HG02610 (cell line): ENCODE measurements around the gene GPR176.

Experiments used
- ATAC-seq: cut with Tn5 transposase; IDR thresholded peaks from one replicate; pipeline ENCODE4 v1.9.1; 2021; ENCODE audit warnings: mild to moderate bottlenecking, moderate library complexity; ENCODE audit not compliant: unreplicated experiment

Gene GPR176

DNA sequence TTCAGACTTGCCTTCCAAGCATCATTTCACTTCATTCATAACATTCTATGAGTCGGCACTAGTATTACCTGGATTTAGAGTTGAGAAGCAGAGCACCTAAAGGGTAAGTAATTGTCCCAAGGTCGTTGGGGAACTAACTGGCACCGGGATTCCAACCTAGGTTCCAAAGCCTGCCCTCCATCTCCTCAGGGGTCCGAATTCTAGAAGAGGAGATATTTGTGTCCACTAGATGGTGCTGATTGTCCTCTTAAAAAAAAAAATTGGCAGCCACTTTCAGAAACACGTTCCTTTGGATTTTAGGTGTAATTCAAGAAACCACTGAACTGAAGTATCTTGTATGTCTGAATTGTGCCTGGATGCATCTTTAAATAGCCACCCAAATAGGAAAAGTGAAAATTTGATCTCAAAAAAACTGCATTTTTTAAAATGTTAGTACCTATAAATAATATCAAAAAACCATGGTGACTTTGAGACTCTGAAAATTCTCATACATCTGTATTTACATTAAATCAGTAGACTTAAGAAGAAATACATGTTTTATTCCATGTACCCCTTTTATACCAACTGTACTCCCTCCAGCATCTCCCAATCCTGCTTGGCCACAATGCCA is 133.5 kb downstream of the GPR176 start:
- ATAC-seq = no peak

DNA sequence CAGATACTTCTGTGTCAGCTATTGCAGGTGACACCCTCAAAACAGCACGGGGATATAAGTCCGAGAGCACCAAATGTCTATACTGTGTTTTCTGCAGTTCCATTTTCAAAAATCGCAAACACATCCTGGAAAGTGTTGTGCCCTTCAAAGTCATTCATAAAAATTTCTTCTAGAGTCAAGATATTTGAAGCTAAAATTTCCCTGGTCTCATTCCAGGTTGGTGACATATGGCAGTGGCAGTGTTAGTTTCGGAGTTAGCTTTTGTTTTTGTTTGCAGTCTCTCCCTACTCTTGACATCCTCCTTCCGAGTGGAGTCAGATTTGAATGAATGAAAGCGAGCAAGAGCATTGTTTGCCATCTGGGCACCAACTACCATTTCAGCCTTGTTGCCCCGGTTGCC is 134.2 kb downstream of the GPR176 start:
- no peak for ATAC-seq

DNA sequence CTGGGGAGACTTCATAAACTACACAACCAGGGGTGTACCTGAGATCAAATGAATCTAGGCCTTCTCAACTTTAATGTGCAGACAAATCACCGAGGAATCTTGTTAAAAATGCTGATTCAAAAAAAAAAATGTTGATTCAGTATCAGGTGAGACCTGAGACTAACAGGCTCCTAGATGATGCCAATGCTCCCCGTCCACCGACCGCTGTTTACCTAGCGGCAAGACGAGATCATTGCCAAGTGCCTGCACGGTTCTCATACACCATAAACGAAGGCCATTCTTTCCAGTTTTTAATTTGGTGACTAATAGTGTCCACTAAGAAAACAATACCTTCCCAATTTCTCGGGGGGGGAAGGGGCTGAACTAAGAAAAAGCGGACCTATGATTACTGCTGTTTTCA is 134.9 kb downstream of the GPR176 start:
- ATAC-seq = no peak

DNA sequence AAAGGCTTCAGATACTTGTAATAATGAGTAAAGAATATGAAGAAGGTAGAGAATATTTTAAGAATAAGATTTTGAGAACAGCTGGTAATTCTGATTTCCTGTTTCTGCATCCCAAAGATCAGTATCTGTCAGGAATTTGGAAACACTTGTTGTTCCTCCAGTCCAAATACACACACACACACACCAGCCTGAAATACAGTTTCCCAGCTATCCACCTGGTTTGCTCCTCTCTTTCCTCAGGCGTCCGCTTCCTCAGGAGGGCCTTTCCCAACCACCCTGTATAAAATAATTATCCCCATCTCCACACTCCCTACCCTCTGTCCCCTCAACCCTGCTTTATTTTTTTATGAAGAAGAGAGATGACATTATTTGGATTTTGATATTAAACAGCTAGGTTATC is 135.4 kb downstream of the GPR176 start:
- no peak for ATAC-seq

DNA sequence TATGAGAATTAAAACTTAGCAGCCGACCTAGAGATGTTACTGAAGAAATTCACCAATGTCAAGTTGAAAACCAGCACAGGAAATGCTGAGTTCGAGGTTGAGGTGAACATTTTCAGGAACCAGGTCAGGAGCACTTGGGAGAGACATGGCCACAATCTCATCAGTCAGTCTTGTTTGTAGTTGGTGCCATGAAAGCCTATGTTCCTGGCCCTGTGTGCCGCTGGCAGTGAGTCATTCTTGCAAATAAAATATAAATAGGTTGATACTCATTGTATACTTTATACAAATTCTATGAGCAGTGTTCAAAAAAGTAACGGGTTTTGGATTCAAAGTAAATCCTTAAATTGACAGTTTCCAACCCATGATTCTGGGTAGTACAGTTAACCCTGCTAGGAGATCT is 135.9 kb downstream of the GPR176 start:
- no peak for ATAC-seq

DNA sequence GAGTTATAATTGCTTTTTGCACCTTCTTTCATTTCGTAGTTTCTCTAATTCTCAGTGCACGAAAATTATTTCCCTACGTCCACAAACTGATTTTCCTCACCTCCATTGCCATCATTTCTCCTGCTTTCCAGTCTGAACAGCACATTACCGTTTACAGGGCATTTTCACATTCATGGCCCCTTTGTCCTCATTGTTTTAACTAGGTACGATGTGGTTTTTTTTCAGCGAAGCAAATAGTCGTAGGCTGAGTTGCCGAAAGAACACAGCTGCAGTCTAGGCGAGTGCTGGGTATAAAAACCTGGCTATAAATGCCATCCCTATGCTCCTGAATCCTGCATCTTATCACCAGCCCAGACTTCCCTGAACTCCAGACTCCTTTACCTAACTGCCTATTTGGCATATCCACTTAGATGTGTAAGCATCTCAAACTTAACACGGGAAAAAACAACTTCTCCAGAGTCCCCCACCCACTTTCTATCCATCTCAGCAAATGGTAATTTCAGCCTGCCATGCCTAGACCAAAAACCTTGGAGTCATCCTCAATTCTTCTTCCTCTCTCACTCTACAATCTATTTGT is 136.7 kb downstream of the GPR176 start:
- ATAC-seq = no peak

DNA sequence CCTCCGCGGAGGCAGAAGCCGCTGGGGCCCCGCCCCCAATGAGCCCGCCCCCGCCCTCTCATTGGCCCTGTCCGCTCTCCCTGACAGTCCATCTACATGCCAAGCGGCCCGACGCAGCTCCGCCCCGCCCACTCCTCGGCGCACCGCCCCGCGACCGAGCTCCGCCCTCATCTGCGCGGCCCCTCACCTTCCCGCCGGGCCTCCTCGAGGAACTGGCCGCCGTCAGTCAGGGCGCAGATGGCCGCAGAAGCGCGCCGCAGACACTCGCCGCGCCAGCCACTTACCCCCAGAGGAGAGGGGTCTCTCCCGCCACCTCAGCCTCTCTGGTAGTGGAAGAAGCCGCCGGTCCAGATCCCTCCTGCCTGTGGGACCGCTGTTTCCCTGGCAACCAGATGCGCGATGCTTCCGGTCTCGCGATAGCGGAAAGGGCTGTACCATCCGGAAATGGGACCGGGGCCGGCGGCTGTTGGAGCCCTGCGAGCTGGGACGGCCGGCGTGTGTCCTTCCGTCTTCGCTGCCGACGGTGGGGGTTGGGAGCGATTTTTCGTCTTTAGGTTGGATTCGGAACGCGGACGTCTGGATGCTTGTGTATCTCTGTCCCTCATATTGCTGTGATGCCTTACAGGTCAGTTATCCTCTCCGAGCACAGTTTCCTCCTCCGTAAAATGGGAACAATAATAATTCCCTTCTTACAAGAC is 137.5 kb downstream of the GPR176 start, which contains the start of gene FSIP1:
Gene FSIP1 (minus strand): TSS at position 401 of the 698 bp plus-strand sequence. CDS start 6,317 bp downstream, outside the sequence.
- ATAC-seq = peak; percentile 98

DNA sequence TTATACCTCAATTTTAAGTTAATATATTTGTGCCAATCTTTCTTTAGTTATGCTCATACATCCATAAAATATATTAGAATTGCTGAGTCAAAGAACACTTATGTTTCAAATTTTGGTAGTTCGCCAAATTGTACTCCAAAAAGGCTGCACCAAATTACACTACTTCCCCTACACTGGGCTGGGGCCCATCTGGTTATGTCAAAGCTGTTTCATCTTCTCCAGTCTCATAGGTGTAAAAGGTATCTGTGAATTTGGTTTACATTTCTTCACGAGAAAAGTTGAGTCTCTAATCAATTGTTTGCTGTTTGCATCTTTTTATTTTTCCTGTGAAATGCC is 138.1 kb downstream of the GPR176 start:
- no peak for ATAC-seq

DNA sequence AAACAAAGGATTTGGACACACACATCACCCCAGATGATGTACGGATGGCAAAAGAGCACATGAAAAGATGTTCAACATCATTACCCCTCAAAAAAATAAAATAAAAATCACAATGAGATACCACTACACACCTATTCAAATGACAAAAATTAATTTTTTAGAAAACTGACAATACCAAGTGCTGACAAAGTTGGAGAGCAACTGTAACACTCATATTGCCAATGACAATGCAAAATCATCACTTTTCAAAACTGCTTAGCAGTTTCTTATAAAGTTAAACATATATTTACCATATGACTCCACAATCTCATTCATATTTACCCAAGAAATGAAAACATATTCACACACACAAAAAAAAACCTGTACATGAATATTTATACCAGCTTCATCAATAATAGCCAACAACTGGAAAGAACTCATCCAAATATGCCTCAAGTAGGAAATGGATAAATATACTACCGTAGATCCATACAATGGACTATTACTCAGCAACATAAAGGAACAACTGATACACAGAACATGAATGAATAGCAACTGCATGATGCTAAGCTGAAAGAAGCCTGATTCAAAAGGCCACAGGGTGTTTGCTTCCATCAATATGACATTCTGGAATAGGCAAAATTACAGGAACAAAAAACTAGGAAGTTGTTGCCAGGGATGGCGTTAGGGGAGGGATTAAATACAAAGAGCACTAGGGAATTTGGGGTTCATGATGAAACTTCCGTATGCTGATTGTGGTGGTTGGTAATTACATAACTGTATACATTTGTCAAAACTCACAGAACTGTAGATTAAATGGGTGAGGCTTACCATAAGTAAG is 138.7 kb downstream of the GPR176 start:
- ATAC-seq = no peak

DNA sequence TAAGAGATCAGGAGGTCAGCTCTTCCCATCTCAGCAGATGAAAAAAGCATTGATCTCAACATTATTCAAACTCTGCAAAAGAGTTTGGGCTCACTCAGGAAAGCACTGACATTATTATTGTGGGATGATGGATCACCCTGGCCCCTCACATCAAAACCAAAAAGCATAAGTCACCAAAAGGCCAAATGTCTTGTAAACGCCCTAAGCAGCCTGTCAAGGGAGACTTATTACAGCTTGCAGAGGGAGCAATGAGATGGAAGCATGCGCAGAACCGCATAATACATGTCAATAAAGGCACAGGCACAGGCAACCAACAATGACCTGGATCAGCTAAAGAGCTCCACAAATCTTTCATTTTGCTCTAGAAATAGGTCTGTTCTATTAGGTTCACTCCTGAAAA is 142.0 kb downstream of the GPR176 start:
- no peak for ATAC-seq

DNA sequence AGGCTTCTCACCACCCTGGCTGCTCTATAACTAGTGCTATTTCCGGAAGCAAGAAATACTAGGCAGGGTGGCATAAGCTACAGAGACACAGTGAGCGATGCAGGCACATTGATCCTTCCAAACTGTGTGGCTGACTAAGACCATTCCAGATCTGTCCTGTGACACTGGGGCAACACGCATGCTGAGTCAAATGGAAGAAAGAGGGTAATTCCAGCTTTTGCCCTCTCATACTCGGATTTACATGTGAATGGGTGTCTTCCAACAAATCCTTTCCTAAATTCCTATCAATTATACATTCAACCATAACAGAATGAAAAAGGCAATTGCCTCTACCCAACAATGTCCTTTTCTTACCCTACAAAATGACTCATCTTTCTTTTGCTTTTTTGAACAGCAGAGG is 142.6 kb downstream of the GPR176 start:
- peak; percentile 25 for ATAC-seq

DNA sequence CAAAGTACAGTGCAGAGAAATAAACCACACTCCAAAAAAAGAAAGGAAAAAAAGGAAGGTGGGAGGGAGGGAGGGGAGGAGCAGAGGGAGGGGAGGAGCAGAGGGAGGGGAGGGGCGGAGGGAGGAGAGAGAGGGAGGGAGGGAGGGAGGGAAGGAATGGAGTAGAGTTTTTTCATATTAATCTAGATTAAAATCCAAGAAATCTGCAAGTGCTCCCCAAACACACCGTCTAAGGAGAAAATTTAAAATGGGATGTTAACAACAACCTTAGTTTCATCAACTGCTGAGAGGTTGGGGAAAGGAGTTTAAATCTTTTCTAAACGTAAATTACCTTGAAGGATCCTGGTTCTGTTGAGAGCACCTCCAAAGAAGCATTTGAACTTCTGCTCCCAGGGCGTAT is 144.0 kb downstream of the GPR176 start:
- no peak for ATAC-seq

DNA sequence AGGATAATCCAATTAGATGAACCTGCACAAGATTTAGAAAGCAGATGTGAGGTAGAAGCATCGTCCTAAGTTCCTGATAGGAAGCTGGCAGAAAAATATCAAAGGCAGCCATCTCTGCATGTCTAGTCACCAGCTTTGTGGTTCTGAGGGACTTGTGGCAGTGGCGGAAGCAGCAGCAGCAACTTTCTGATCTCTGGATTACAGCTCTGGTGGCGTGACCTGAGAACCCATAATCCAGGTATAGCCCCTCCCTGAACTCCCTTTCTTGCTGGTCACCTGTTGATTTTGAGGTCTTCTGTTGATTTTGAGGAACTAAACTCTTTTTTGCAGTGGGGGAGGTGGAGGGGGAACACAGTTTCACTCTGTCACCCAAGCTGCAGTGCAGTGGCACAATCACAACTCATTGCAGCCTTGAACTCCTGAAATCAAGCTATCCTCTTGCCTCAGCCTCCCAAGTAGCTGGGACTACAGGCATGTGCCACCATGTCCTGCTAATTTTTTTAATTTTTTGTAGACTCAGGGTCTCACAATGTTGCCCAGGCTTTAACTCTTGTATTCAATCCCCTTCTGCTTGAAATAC is 145.3 kb downstream of the GPR176 start:
- ATAC-seq = peak; percentile 39

DNA sequence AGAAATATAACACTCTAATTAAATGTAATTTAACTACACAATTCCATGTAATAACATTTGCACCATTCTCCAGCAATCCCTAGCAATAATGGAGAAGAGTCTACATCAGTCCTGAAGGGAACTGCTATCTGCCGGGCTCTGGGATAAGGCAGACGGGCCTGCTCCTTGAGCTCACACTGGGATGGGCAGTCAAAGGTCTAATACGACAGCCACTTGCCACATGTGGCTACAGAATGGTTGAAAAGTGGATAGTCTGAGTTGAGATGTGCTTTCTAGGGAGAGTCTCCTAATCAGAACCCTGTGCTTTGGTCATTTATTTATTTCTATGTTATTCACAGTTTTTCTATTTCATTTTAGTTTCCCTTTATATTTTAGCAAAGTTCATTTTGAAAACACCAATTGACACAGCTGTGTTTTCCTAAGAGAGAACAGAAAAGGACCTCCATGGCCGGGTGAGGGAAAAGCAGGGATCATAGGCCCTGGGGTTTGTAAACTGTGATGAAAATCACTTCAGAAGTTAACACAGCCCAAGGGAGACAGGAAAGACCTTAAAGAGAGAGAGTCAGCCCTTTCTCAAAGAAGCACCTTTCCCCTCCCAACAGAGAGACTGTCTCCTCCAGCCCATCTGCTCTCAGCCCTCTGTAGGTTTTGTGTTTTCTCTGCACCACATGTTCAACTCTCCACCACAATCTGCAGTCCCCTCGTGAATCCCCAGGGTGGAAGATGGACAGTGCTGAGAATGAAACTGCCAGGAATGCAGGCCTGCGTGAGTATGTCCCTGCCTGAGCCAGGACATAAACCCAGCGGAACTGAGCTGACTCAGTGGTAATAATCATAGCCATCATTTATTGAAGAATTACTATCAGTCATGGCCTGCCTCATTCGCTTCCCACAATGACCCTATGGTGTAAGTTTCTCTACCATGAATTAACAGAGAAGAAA is 149.0 kb downstream of the GPR176 start:
- ATAC-seq = no peak

DNA sequence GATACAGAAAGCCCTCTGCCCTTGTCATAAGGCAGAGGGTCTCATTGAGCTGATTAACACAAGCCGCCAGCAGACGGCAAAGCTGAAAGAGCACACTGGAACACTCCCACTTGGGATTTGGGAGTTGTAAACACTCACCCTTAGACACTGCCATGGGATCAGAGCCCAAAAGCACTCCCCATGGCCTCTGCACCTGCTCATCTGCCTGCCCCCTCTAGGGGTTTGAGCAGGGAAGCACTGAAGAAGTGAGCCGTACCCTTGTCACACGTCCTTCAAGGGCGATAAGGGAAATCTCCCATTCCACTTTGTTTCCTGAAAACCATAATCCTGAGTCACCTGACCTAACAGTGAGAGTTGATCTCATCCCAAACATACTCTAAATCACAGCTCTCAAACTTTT is 152.1 kb downstream of the GPR176 start:
- no peak for ATAC-seq

DNA sequence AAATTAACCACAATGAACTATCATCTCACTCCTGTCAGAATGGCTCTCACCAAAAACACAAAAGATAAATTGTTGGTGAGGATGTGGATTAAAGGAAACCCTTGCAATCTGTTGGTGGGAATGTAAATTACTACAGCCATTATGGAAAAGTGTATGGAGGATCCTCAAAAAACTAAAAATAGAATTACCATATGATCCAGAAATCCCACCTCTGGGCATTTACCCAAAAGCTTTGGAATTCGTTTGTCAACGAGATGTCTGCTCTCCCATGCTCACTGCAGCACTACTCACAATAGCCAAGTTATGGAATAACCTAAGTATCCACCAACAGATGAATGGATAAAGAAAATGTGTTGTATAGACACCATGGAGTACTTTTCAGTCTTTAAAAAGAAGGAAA is 159.1 kb downstream of the GPR176 start:
- ATAC-seq = no peak

DNA sequence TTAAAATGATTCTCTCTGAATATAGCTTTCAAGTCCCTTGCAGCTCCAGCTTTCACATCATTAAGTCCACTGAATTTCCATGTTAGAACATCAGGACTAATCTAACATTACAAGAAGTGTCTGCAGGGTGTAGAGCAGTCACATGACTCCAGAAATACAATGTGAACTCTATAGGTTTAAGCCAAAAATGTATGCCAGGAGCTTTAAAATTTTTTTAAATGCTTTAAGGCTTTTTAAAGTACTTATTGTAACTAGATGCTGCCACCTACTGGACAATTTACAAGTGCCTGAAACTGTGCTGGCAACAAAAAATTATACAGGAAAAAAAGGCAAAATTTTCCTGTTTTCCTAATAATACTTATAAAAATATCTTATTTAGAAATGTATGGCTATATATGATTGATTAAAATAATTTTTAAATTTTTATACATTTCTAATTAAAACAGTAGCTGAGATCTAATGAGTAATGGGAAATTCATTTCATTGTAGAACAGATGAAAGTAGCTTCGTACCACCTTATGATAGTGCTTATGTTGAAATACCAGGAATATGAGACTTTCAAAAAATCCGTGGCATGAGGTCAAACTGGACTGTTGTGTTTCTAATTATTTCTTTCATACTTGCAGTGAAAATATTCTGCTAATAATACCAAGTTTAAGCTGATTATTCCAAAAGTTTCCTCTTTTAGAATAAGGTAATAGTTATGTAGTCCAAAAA is 163.1 kb downstream of the GPR176 start:
- no peak for ATAC-seq

DNA sequence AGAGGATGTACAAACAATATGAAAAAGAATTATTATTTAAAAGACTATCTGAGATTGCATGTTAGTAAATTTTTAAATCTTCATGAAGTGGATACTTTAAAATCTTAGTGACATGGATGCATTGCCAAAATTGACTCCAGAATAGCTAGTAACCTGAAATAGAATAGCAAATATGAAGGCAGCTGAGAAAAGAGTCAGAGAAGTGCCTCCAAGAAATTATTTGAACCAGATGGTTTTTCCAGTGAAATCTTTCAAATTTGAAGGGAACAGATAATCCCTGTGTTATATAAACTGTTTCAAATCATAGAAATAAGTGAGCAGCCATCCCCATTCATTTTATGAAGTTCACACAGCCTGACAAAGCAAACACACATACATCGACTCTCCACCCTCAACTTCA is 167.1 kb downstream of the GPR176 start:
- no peak for ATAC-seq

DNA sequence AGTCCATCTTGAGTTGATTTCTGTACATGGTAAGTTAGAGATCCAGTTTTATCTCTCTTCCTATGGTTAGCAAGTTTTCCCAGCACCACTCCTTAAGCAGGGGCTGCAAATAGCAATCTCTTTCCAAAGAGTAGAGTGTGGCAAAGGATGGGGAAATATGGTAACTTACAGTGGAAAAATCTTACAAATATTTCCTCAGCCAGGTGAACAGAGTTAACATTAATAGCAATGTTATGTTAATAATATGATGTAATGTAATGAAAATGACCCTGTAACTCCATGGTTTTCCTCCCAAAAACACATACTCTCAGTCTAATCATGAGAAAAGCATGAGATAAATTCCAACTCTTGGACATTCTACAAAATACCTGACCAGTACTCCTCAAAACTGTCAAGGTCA is 167.8 kb downstream of the GPR176 start:
- ATAC-seq = no peak
